Mesenchymal stem cell (in vitro differentiated cells and primary cell): ENCODE data around the gene ECPAS.
"Not testable (repeated sequence)": the region's sequence is repeated elsewhere in the genome, so short reads cannot be mapped to it uniquely, and the experiment has no call there.

Source experiments
- DNase-seq: peaks from one replicate; pipeline ENCODE4 v3.0.0-alpha.2; 2013
- H2AFZ ChIP-seq: one replicate; pipeline ENCODE4 v1.6.1; 2013; ENCODE audit warnings: low read depth, mild to moderate bottlenecking, control low read depth, inconsistent platforms, low read length, moderate library complexity
- H2AK5ac ChIP-seq: 2 replicates; pipeline ENCODE4 v1.6.1; 2013; ENCODE audit warnings: low read length, moderate library complexity, mild to moderate bottlenecking, inconsistent platforms; ENCODE audit not compliant: severe bottlenecking
- H2BK120ac ChIP-seq: one replicate; pipeline ENCODE4 v1.6.1; 2013; ENCODE audit warnings: low read depth, mild to moderate bottlenecking, inconsistent platforms, low read length, moderate library complexity
- H2BK12ac ChIP-seq, 2 experiments: one replicate each; pipeline ENCODE4 v1.6.1; 2013; ENCODE audit warnings: inconsistent platforms in 2 of 2, low read length in 2 of 2, mild to moderate bottlenecking in 2 of 2, moderate library complexity in 2 of 2, control low read depth in 1 of 2
- H2BK15ac ChIP-seq: one replicate; pipeline ENCODE4 v1.6.1; 2013; ENCODE audit warnings: mild to moderate bottlenecking, low read depth, inconsistent platforms; ENCODE audit not compliant: poor library complexity, severe bottlenecking
- H2BK5ac ChIP-seq: 2 replicates; pipeline ENCODE4 v1.6.1; 2013; ENCODE audit warnings: low read depth, mild to moderate bottlenecking, low read length, control low read depth, inconsistent platforms; ENCODE audit not compliant: poor library complexity, severe bottlenecking
- H3K14ac ChIP-seq, 2 experiments: one replicate each; pipeline ENCODE4 v1.6.1; 2013; ENCODE audit warnings: inconsistent platforms in 2 of 2, low read length in 2 of 2, control low read depth in 1 of 2, mild to moderate bottlenecking in 1 of 2, moderate library complexity in 1 of 2
- H3K18ac ChIP-seq, 2 experiments: one replicate each; pipeline ENCODE4 v1.6.1; 2013; ENCODE audit warnings: inconsistent platforms in 2 of 2, low read length in 2 of 2, control low read depth in 1 of 2, low read depth in 1 of 2, mild to moderate bottlenecking in 1 of 2
- H3K23ac ChIP-seq, 2 experiments: one replicate each; pipeline ENCODE4 v1.6.1; 2013; ENCODE audit warnings: inconsistent platforms in 2 of 2, low read length in 2 of 2, mild to moderate bottlenecking in 2 of 2, moderate library complexity in 2 of 2, control low read depth in 1 of 2
- H3K27ac ChIP-seq: 2 replicates; pipeline ENCODE4 v1.5.1; 2013; ENCODE audit warnings: mild to moderate bottlenecking, moderate library complexity, low read length, control low read depth, inconsistent platforms; ENCODE audit not compliant: poor library complexity, severe bottlenecking
- H3K27me3 ChIP-seq, 2 experiments: 2 replicates each; pipeline versions ENCODE4 v1.6.1 to v1.7.0; 2013; ENCODE audit warnings: low read length in 2 of 2, mild to moderate bottlenecking in 2 of 2, moderate library complexity in 2 of 2, control low read depth in 1 of 2, inconsistent platforms in 1 of 2; ENCODE audit not compliant: control insufficient read depth in 1 of 2, insufficient read depth in 1 of 2
- H3K36me3 ChIP-seq, 2 experiments: 2 replicates each; pipeline versions ENCODE4 v1.6.1 to v1.7.0; 2013; ENCODE audit warnings: low read length in 2 of 2, control low read depth in 1 of 2, inconsistent platforms in 1 of 2, low read depth in 1 of 2, mild to moderate bottlenecking in 1 of 2; ENCODE audit not compliant: insufficient read depth in 2 of 2, control insufficient read depth in 1 of 2
- H3K4ac ChIP-seq, 2 experiments: one replicate each; pipeline ENCODE4 v1.6.1; 2013; ENCODE audit warnings: inconsistent platforms in 2 of 2, low read length in 2 of 2, mild to moderate bottlenecking in 2 of 2, moderate library complexity in 2 of 2, control low read depth in 1 of 2, low read depth in 1 of 2
- H3K4me1 ChIP-seq: 2 replicates; pipeline ENCODE4 v1.6.1; 2013; ENCODE audit warnings: low read depth, low read length, control low read depth; ENCODE audit not compliant: control insufficient read depth, insufficient read depth
- H3K4me2 ChIP-seq: 2 replicates; pipeline ENCODE4 v1.6.1; 2013; ENCODE audit warnings: low read length, mild to moderate bottlenecking, inconsistent platforms; ENCODE audit not compliant: poor library complexity, severe bottlenecking
- H3K4me3 ChIP-seq, 2 experiments: 2 replicates each; pipeline versions ENCODE4 v1.5.1 to v1.7.0; 2013; ENCODE audit warnings: low read length in 2 of 2, mild to moderate bottlenecking in 2 of 2, control low read depth in 1 of 2, low read depth in 1 of 2; ENCODE audit not compliant: insufficient read depth in 1 of 2
- H3K79me1 ChIP-seq: replicated peaks from 2 replicates; pipeline ENCODE4 v1.6.1; 2013; ENCODE audit warnings: mild to moderate bottlenecking, control low read depth, low read length, inconsistent platforms; ENCODE audit not compliant: poor library complexity, severe bottlenecking
- H3K9ac ChIP-seq: 2 replicates; pipeline ENCODE4 v1.7.0; 2013; ENCODE audit warnings: mild to moderate bottlenecking, low read length, moderate library complexity
- H3K9me3 ChIP-seq: 2 replicates; pipeline ENCODE4 v1.7.0; 2013; ENCODE audit warnings: mild to moderate bottlenecking, low read length; ENCODE audit not compliant: control insufficient read depth
- H4K8ac ChIP-seq: one replicate; pipeline ENCODE4 v1.6.1; 2013; ENCODE audit warnings: inconsistent platforms, mild to moderate bottlenecking, low read length, moderate library complexity
- H4K91ac ChIP-seq: one replicate; pipeline ENCODE4 v1.6.1; 2013; ENCODE audit warnings: mild to moderate bottlenecking, low read length, inconsistent platforms
- WGBS: methylation state at CpG from one replicate; pipeline ENCODE4 v1.1.7; 2013; ENCODE audit warnings: mixed read lengths; 5-methylcytosine and 5-hydroxymethylcytosine counted together

Gene ECPAS

DNA sequence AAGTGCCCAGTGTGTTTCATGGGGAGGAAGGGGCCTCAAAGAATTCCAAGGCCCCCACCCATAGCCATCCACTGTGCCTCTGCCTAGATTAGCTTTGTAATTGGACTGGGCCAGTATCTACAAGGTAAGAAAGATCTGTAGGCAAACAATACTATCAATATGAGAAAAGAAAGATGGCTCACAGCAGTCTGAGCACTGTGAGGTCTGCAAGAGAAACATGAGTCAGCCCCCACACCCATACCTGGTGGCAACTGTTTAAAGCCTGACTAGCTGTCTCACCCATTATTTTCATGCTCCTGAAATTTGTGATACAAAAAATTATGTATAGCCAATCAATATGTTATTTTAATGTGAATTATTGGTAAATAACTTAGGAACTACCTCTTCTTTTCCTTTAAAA is 30.8 kb upstream of the ECPAS start:
- Histone ChIP-seq H2BK120ac (no peak overlapping the region), H4K8ac (no peak overlapping the region), H3K23ac (no peak overlapping the region), H3K4me1 (no peaks in the 10 kb centered on the region), H2BK5ac (no peak overlapping the region), H3K4me2 (no peak overlapping the region), H3K27me3 (peaks cover 0 to 4% of the 10 kb centered on the region in 2 experiments), H2AFZ (no peak overlapping the region), H3K4ac (no peak overlapping the region), H4K91ac (no peak overlapping the region), H2BK15ac (no peak overlapping the region), H3K18ac (no peak overlapping the region), H3K9me3 (peaks cover 3% of the 10 kb centered on the region), H3K36me3 (no peaks in the 10 kb centered on the region), H3K79me1 (no peaks in the 10 kb centered on the region), H3K27ac (no peak overlapping the region), H3K9ac (no peak overlapping the region), H3K14ac (no peak overlapping the region), H2AK5ac (no peak overlapping the region), H3K4me3 (no peak overlapping the region), H2BK12ac (no peak overlapping the region)
- no peak for DNase-seq

DNA sequence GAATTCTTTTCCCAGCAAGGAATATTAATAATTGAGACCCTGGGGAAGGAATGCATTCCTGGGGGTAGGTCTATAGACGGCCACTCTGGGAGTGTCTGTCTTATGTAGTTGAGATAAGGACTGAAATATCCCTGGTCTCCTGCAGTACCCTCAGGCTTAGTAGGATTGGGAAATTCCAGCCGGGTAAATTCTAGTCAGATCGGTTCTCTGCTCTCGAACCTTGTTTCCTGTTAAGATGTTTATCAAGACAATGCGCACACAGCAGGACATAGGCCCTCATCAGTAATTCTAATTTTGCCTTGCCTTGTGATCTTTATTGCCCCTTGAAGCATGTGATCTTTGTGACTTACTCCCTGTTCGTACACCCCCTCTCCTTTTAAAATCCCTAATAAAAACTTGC is 27.4 kb upstream of the ECPAS start:
- H2BK12ac ChIP-seq, H3K9me3 ChIP-seq, H3K36me3 ChIP-seq, H2BK120ac ChIP-seq, H3K4ac ChIP-seq, H3K27ac ChIP-seq, H2BK15ac ChIP-seq, H3K79me1 ChIP-seq, H3K14ac ChIP-seq, H3K18ac ChIP-seq, H4K91ac ChIP-seq, H4K8ac ChIP-seq, H2BK5ac ChIP-seq, H2AFZ ChIP-seq, H3K4me1 ChIP-seq, DNase-seq, H3K4me3 ChIP-seq, H2AK5ac ChIP-seq, H3K9ac ChIP-seq, H3K27me3 ChIP-seq, H3K4me2 ChIP-seq, H3K23ac ChIP-seq: not testable (repeated sequence)
- WGBS, result 77% methylated on average over 6 of the region's 6 CpGs

DNA sequence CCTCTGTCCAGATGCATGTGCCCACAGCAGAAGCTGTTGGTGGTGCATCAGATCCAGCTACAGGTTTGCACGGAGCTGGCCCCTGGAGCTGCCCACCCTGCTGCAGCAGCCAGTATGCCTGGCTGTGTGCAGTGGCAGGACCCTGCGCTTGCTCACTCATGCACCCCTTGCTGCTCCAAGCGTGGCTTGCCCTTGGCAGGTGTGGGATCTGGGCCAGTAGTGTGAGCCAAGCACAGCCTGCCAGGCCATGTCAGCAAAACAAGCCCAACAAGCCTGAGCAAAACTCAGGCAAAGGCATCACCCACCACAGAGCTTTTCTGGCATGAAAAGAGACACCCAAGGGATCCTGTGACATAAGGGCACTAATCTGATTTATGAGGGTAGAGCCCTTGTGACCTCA is 18.3 kb upstream of the ECPAS start:
- H3K4ac ChIP-seq, result no peak overlapping the region
- no peak overlapping the region for H2BK12ac ChIP-seq
- H3K14ac ChIP-seq, result peak overlapping the region in 1 of 2 experiments; percentile 83
- WGBS, result 82% methylated on average over 3 of the region's 3 CpGs
- H2BK120ac ChIP-seq, result no peak overlapping the region
- H4K91ac ChIP-seq, result no peak overlapping the region
- H3K9me3 ChIP-seq, result no peaks in the 10 kb centered on the region
- no peak overlapping the region for H3K9ac ChIP-seq
- no peaks in the 10 kb centered on the region for H3K4me1 ChIP-seq
- H3K4me3 ChIP-seq, result no peak overlapping the region
- H4K8ac ChIP-seq, result no peak overlapping the region
- no peak overlapping the region for H2BK5ac ChIP-seq
- no peak overlapping the region for H3K18ac ChIP-seq
- H3K79me1 ChIP-seq, result no peaks in the 10 kb centered on the region
- no peak overlapping the region for H2BK15ac ChIP-seq
- no peak for DNase-seq
- H3K23ac ChIP-seq, result no peak overlapping the region
- no peak overlapping the region for H2AFZ ChIP-seq
- no peaks in the 10 kb centered on the region for H3K36me3 ChIP-seq
- H3K27me3 ChIP-seq, result no peaks in the 10 kb centered on the region
- no peak overlapping the region for H2AK5ac ChIP-seq
- no peak overlapping the region for H3K27ac ChIP-seq
- H3K4me2 ChIP-seq, result no peak overlapping the region

DNA sequence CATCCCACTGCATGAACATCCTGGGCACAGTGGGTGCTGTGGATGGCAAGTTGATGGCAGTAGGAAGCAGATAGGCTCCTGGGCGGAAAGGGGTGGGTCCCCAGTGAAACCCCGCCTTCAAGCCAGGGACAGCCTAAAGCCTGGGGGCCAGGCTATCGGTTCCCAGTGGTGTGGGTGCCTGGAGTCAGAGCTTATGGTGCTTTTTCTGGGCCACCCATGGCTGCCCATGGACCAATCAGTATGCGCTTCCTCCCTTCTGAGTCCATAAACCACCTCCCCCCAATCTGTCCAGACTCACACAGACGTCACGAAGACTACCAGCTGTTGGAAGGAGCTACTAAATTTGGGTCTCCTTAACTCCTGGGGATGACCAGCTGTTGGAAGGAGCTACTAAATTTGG is 17.5 kb upstream of the ECPAS start:
- Histone ChIP-seq H3K4ac (no peak overlapping the region), H4K8ac (no peak overlapping the region), H3K9ac (no peak overlapping the region), H2AK5ac (no peak overlapping the region), H2BK12ac (no peak overlapping the region), H3K4me2 (no peak overlapping the region), H3K9me3 (no peaks in the 10 kb centered on the region), H3K4me1 (no peaks in the 10 kb centered on the region), H2AFZ (no peak overlapping the region), H3K18ac (no peak overlapping the region), H3K23ac (no peak overlapping the region), H4K91ac (no peak overlapping the region), H3K79me1 (no peaks in the 10 kb centered on the region), H3K27me3 (no peaks in the 10 kb centered on the region), H2BK15ac (no peak overlapping the region), H2BK120ac (no peak overlapping the region), H3K27ac (no peak overlapping the region), H2BK5ac (no peak overlapping the region), H3K36me3 (no peaks in the 10 kb centered on the region), H3K4me3 (no peak overlapping the region), H3K14ac (peak overlapping the region in 1 of 2 experiments; percentile 5)
- no peak for DNase-seq
- WGBS, result 86% methylated on average over 5 of the region's 6 CpGs
